ENCODE results near the gene RAB11A.

Gene RAB11A

DNA sequence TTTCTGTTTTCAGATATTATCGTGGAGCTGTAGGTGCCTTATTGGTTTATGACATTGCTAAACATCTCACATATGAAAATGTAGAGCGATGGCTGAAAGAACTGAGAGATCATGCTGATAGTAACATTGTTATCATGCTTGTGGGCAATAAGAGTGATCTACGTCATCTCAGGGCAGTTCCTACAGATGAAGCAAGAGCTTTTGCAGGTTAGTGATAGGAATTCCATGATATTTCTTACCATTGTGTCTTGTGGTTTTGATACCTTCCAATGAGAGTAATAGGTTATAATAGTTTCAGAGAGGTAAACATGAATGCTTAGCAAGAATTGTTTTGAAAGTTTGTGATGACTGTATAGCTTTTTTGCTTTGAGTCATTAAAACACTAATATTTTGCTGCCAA, 8.5 kb downstream of the RAB11A start:
- TF ChIP-seq REST (IDR thresholded peaks at IDR 0.05; ENCODE audit: insufficient replicate concordance, low read depth), result no peak
- no peak for TF ChIP-seq POLR2AphosphoS5 (IDR thresholded peaks at IDR 0.05; ENCODE audit: low read depth)
- TF ChIP-seq GABPA (IDR thresholded peaks at IDR 0.05; ENCODE audit: low read depth), result no peak
- TF ChIP-seq SPI1 (IDR thresholded peaks at IDR 0.05; ENCODE audit: borderline replicate concordance, low read depth), result no peak
- TF ChIP-seq, protein P1, sequence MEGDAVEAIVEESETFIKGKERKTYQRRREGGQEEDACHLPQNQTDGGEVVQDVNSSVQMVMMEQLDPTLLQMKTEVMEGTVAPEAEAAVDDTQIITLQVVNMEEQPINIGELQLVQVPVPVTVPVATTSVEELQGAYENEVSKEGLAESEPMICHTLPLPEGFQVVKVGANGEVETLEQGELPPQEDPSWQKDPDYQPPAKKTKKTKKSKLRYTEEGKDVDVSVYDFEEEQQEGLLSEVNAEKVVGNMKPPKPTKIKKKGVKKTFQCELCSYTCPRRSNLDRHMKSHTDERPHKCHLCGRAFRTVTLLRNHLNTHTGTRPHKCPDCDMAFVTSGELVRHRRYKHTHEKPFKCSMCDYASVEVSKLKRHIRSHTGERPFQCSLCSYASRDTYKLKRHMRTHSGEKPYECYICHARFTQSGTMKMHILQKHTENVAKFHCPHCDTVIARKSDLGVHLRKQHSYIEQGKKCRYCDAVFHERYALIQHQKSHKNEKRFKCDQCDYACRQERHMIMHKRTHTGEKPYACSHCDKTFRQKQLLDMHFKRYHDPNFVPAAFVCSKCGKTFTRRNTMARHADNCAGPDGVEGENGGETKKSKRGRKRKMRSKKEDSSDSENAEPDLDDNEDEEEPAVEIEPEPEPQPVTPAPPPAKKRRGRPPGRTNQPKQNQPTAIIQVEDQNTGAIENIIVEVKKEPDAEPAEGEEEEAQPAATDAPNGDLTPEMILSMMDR (IDR thresholded peaks at IDR 0.05; ENCODE audit: insufficient read depth, low read length), result no peak
- DNase-seq (ENCODE audit: low read depth in 1 of 2, low spot score in 1 of 2), result no peak
- H3K27me3 ChIP-seq (ENCODE audit: insufficient read depth, poor library complexity, severe bottlenecking), result no peaks in the 10 kb centered on the region
- H3K4me3 ChIP-seq (replicated peaks; ENCODE audit: insufficient read depth, low read length), result no peak overlapping the region
- no peak overlapping the region for H3K27ac ChIP-seq (replicated peaks)

DNA sequence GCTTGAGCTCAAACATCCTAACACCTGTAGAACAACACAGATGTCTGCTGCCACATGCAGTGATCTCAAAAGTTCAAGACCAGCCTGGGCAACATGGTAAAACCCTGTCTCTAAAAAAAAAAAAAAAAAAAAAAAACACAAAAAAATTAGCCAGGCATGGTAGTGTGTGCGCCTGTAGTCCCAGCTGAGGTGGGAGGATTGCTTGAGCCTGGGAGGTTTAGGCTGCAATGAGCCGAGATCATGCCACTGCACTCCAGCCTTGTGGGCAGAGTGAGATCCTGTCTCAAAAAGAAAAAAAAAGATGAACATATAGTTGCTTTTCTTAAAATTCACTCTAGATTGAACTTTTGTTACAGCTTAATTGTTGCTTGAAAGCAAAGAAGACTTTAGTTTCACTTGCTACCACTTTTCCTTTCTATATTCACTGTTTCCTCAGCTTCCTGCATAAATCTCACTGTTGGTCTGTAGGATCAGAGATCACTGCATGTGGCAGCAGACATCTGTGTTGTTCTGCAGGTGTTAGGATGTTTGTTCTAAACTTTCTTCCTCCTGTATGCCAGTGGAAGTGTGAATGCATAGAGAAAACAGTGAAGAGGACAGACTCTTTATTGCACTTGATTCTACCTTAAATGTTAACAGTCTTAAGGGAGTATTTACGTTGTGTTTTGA, 12.6 kb downstream of the RAB11A start:
- Histone ChIP-seq H3K27ac (replicated peaks) (no peak overlapping the region), H3K27me3 (ENCODE audit: insufficient read depth, poor library complexity, severe bottlenecking) (no peaks in the 10 kb centered on the region)
- DNase-seq (ENCODE audit: low read depth in 1 of 2, low spot score in 1 of 2), result no peak

DNA sequence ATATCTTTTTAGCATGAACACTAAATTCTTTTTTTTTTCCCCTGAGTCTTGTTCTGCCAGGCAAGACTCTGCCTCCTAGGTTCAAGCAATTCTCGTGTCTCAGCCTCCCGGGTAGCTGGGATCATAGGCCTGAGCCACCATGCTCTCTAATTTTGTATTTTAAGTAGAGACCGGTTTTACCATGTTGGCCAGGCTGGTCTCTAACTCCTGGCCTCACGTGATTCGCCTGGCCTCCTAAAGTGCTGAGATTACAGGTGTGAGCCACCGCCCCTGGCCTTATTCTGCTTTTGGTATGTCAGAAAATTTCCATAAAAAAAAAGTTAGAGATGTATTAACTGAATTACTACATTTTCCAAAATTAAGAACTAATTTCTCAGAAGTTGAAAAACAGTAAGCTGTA, 14.3 kb downstream of the RAB11A start:
- H3K4me3 ChIP-seq (replicated peaks; ENCODE audit: insufficient read depth, low read length), result no peak overlapping the region
- DNase-seq (ENCODE audit: low read depth in 1 of 2, low spot score in 1 of 2), result no peak
- H3K27me3 ChIP-seq (ENCODE audit: insufficient read depth, poor library complexity, severe bottlenecking), result no peaks in the 10 kb centered on the region
- H3K27ac ChIP-seq (replicated peaks), result no peak overlapping the region
- TF ChIP-seq POLR2AphosphoS5 (IDR thresholded peaks at IDR 0.05; ENCODE audit: low read depth), result no peak
- no peak for TF ChIP-seq SPI1 (IDR thresholded peaks at IDR 0.05; ENCODE audit: borderline replicate concordance, low read depth)
- no peak for TF ChIP-seq REST (IDR thresholded peaks at IDR 0.05; ENCODE audit: insufficient replicate concordance, low read depth)
- TF ChIP-seq, protein P1 (IDR thresholded peaks at IDR 0.05; ENCODE audit: insufficient read depth, low read length), result no peak
- no peak for TF ChIP-seq GABPA (IDR thresholded peaks at IDR 0.05; ENCODE audit: low read depth)

More for the DNA sequence above, 12.6 kb downstream of the RAB11A start:
- TF ChIP-seq REST (IDR thresholded peaks at IDR 0.05; ENCODE audit: insufficient replicate concordance, low read depth), result no peak
- no peak for TF ChIP-seq GABPA (IDR thresholded peaks at IDR 0.05; ENCODE audit: low read depth)
- no peak for TF ChIP-seq POLR2AphosphoS5 (IDR thresholded peaks at IDR 0.05; ENCODE audit: low read depth)
- TF ChIP-seq, protein P1 (IDR thresholded peaks at IDR 0.05; ENCODE audit: insufficient read depth, low read length), result no peak
- TF ChIP-seq SPI1 (IDR thresholded peaks at IDR 0.05; ENCODE audit: borderline replicate concordance, low read depth), result no peak
- no peak overlapping the region for H3K4me3 ChIP-seq (replicated peaks; ENCODE audit: insufficient read depth, low read length)

All from HL-60 (cell line).